ENCODE results near the gene SRL.

DNA sequence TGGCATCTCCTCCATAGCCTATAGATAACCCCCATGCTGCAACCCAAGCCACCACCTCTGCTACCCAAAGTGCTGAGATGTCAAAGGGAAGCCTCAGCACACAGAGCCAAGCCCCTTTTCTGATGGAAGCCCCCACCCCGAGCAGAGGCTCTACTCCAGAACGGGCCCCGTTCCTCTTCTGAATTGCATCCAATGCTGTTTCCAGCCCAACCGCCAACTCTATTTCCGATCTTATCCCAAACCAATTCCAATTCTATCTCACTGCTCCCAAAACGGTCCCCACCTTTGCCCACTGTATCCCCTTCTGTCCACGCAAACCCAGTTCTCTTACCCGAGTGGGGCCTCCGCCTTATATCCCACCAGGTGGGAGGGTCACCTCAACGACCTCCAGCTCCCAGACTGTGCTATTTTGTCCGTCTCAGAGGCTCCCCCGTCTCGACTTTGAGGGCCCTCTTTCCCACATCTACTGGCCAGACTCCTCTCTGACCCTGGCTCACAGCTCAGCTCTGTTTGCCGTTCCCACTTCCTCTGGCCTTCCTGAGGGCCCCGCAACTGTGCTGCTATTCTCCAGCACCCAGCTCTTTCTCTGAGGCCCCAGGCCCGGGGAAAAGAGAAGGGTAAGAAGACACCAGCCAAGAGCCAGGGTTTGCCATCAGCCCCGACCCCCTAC, 487 bp downstream of the SRL start:
- TF ChIP-seq POLR2AphosphoS5 (IDR thresholded peaks at IDR 0.05) (no peak), POLR2A (IDR thresholded peaks at IDR 0.05) (no peak)
